IMR-90 (cell line): ENCODE data around the gene CCNL2. TPM values are rescaled to one million over a fixed set of nuclear protein-coding genes. Genes with fewer than 3 reads are reported as not detected.

Experiments
- ATAC-seq: fragments of 200-7000 bp; cut with Tn5 transposase; 2 replicates; pipeline ENCODE4 v1.9.1; 2020; ENCODE audit warnings: low read depth, mild to moderate bottlenecking, moderate library complexity
- BruUV-seq: library from RNA; stranded (reverse); fragments of 400-500 nt; replicated peaks from 2 replicates; lab custom pipeline; 2021; lab: Mats Ljungman, UMichigan
- CTCF ChIA-PET: fragments of 300-600 bp; formaldehyde crosslinking; extraction: SDS; loops from one replicate; lab custom pipeline; 2021; ENCODE audit warnings: antibody characterized with exemption; lab: Yijun Ruan, JAX
- POLR2A ChIA-PET: fragments of 300-600 bp; sonication (Branson Sonifier 250); formaldehyde crosslinking; loops from one replicate; lab custom pipeline; 2022; ENCODE audit warnings: antibody characterized with exemption; ENCODE audit not compliant: unreplicated experiment; lab: Charles Lee
- DNase-seq: peaks from one replicate; pipeline ENCODE4 v3.0.0; 2013
- H2AFZ ChIP-seq: replicated peaks from 2 replicates; pipeline ENCODE3; 2013; ENCODE audit warnings: low read length, mild to moderate bottlenecking; ENCODE audit not compliant: poor library complexity
- H2AK5ac ChIP-seq: 2 replicates; pipeline ENCODE4 v1.6.1; 2013; ENCODE audit warnings: low read depth, low read length, inconsistent platforms
- H2AK9ac ChIP-seq: replicated peaks from 2 replicates; pipeline ENCODE3; 2013; ENCODE audit warnings: mild to moderate bottlenecking, low read depth, low read length, moderate library complexity; ENCODE audit not compliant: poor library complexity
- H2BK120ac ChIP-seq: 2 replicates; pipeline ENCODE4 v1.6.1; 2013; ENCODE audit warnings: low read depth, low read length, inconsistent platforms
- H2BK15ac ChIP-seq: 3 replicates; pipeline ENCODE4 v1.6.1; 2013; ENCODE audit warnings: low read depth, low read length, inconsistent platforms
- H2BK20ac ChIP-seq: 2 replicates; pipeline ENCODE4 v1.6.1; 2013; ENCODE audit warnings: low read depth, mild to moderate bottlenecking, inconsistent platforms, low read length, moderate library complexity
- H2BK5ac ChIP-seq: 2 replicates; pipeline ENCODE4 v1.6.1; 2013; ENCODE audit warnings: mild to moderate bottlenecking, low read depth, low read length, inconsistent platforms; ENCODE audit not compliant: poor library complexity, severe bottlenecking
- H3K14ac ChIP-seq: replicated peaks from 2 replicates; pipeline ENCODE4 v1.6.1; 2013; ENCODE audit warnings: low read depth, low read length, inconsistent platforms
- H3K18ac ChIP-seq: 2 replicates; pipeline ENCODE4 v1.6.1; 2013; ENCODE audit warnings: low read depth, low read length, control low read depth
- H3K23ac ChIP-seq: 2 replicates; pipeline ENCODE4 v1.6.1; 2013; ENCODE audit warnings: low read depth, low read length, inconsistent platforms
- H3K27ac ChIP-seq: 2 replicates; pipeline ENCODE4 v1.5.1; 2013; ENCODE audit warnings: mild to moderate bottlenecking, control low read depth, low read length; ENCODE audit not compliant: insufficient read depth
- H3K27me3 ChIP-seq: 2 replicates; pipeline ENCODE4 v1.6.1; 2013; ENCODE audit warnings: low read length; ENCODE audit not compliant: control insufficient read depth, insufficient read depth
- H3K36me3 ChIP-seq: 2 replicates; pipeline ENCODE4 v1.6.1; 2013; ENCODE audit warnings: low read length, mixed read lengths; ENCODE audit not compliant: control insufficient read depth, insufficient read depth
- H3K4ac ChIP-seq: 2 replicates; pipeline ENCODE4 v1.6.1; 2013; ENCODE audit warnings: low read depth, low read length, inconsistent platforms
- H3K4me1 ChIP-seq: 2 replicates; pipeline ENCODE4 v1.6.1; 2013; ENCODE audit warnings: low read length, mixed read lengths; ENCODE audit not compliant: control insufficient read depth, insufficient read depth
- H3K4me2 ChIP-seq: 2 replicates; pipeline ENCODE4 v1.6.1; 2013; ENCODE audit warnings: low read depth, mild to moderate bottlenecking, control low read depth, low read length, moderate library complexity
- H3K4me3 ChIP-seq: 2 replicates; pipeline ENCODE4 v1.5.1; 2013; ENCODE audit warnings: low read depth, mild to moderate bottlenecking, control low read depth, low read length, moderate library complexity; ENCODE audit not compliant: insufficient read depth
- H3K56ac ChIP-seq: 2 replicates; pipeline ENCODE4 v1.6.1; 2013; ENCODE audit warnings: low read length, inconsistent platforms; ENCODE audit not compliant: insufficient read depth; ENCODE audit errors: extremely low read depth
- H3K79me1 ChIP-seq, 2 experiments: 2 replicates each; pipeline ENCODE4 v1.6.1; 2013; ENCODE audit warnings: low read length in 2 of 2, inconsistent platforms in 1 of 2, low read depth in 1 of 2
- H3K9ac ChIP-seq: 2 replicates; pipeline ENCODE4 v1.6.1; 2013; ENCODE audit warnings: low read depth, low read length, control low read depth
- H3K9me1 ChIP-seq: 2 replicates; pipeline ENCODE4 v1.6.1; 2013; ENCODE audit warnings: low read length, inconsistent platforms; ENCODE audit not compliant: insufficient read depth
- H3K9me3 ChIP-seq: 2 replicates; pipeline ENCODE4 v1.6.1; 2013; ENCODE audit warnings: low read length; ENCODE audit not compliant: control insufficient read depth, insufficient read depth
- H4K20me1 ChIP-seq: 2 replicates; pipeline ENCODE4 v1.6.1; 2013; ENCODE audit warnings: low read length, inconsistent platforms; ENCODE audit not compliant: insufficient read depth
- H4K5ac ChIP-seq: 2 replicates; pipeline ENCODE4 v1.6.1; 2013; ENCODE audit warnings: mild to moderate bottlenecking, low read depth, low read length, control low read depth
- H4K8ac ChIP-seq, 2 experiments: 2 replicates each; pipeline ENCODE4 v1.6.1; 2013; ENCODE audit warnings: low read depth in 2 of 2, low read length in 2 of 2, control low read depth in 1 of 2, inconsistent platforms in 1 of 2
- H4K91ac ChIP-seq: 2 replicates; pipeline ENCODE4 v1.6.1; 2013; ENCODE audit warnings: low read depth, low read length, inconsistent platforms; ENCODE audit not compliant: insufficient read depth
- BHLHE40 ChIP-seq: fragments of 150-350 bp; IDR thresholded peaks from 2 replicates; pipeline ENCODE4 v1.6.1; 2016; ENCODE audit warnings: mild to moderate bottlenecking, low read depth, low read length
- CEBPB ChIP-seq: IDR thresholded peaks from 2 replicates; pipeline ENCODE4 v1.6.1; 2012; ENCODE audit warnings: low read depth, low read length, improper control_type of control experiment
- CHD1 ChIP-seq: IDR thresholded peaks from 2 replicates; pipeline ENCODE4 v1.6.1; 2012; ENCODE audit warnings: low read depth, low read length, improper control_type of control experiment
- FOS ChIP-seq: fragments of 150-350 bp; IDR thresholded peaks from 2 replicates; pipeline ENCODE4 v1.6.1; 2016; ENCODE audit warnings: low read depth, low read length
- MAFK ChIP-seq: IDR thresholded peaks from 2 replicates; pipeline ENCODE4 v1.6.1; 2012; ENCODE audit warnings: low read depth, low read length, improper control_type of control experiment
- MAZ ChIP-seq: IDR thresholded peaks from 2 replicates; pipeline ENCODE4 v1.6.1; 2012; ENCODE audit warnings: low read depth, mild to moderate bottlenecking, low read length, improper control_type of control experiment, moderate library complexity, borderline replicate concordance
- MXI1 ChIP-seq: IDR thresholded peaks from 2 replicates; pipeline ENCODE4 v1.6.1; 2012; ENCODE audit warnings: low read depth, mild to moderate bottlenecking, low read length, moderate library complexity, borderline replicate concordance
- NFE2L2 ChIP-seq: fragments of 150-350 bp; IDR thresholded peaks from 2 replicates; pipeline ENCODE4 v1.6.1; 2016; ENCODE audit warnings: low read depth, mild to moderate bottlenecking, low read length
- POLR2A ChIP-seq: IDR thresholded peaks from 2 replicates; pipeline ENCODE4 v1.6.1; 2012; ENCODE audit warnings: mild to moderate bottlenecking, low read depth, low read length
- RAD21 ChIP-seq: IDR thresholded peaks from 2 replicates; pipeline ENCODE4 v1.6.1; 2012; ENCODE audit warnings: low read length, improper control_type of control experiment
- RCOR1 ChIP-seq: IDR thresholded peaks from 2 replicates; pipeline ENCODE4 v1.6.1; 2012; ENCODE audit warnings: mild to moderate bottlenecking, low read length, improper control_type of control experiment; ENCODE audit not compliant: insufficient replicate concordance
- RFX5 ChIP-seq: IDR thresholded peaks from 2 replicates; pipeline ENCODE4 v1.8.0; 2012; ENCODE audit warnings: low read depth, mild to moderate bottlenecking, low read length, moderate library complexity
- SMC3 ChIP-seq: fragments of 150-350 bp; IDR thresholded peaks from 2 replicates; pipeline ENCODE4 v1.6.1; 2016; ENCODE audit warnings: low read depth, mild to moderate bottlenecking, antibody characterized with exemption, low read length, moderate library complexity
- USF2 ChIP-seq: fragments of 150-350 bp; IDR thresholded peaks from 2 replicates; pipeline ENCODE4 v1.6.1; 2017; ENCODE audit warnings: mild to moderate bottlenecking, antibody characterized with exemption, low read length, low read depth
- WGBS, 2 experiments: methylation state at CpG; one replicate each; pipeline versions ENCODE4 v1.1.5 to v1.1.7; 2013; ENCODE audit warnings: missing lambda C conversion rate in 2 of 2; ENCODE audit not compliant: insufficient read length in 1 of 2; ENCODE audit errors: extremely low coverage in 2 of 2; 5-methylcytosine and 5-hydroxymethylcytosine counted together
- dilution Hi-C: fragments of 300-500 bp; cut with HindIII; formaldehyde crosslinking; loops from one replicate; pipeline ENCODE4 v1.14.3; 2018; ENCODE audit warnings: low sequenced_read_pairs; ENCODE audit not compliant: unreplicated experiment
- in situ Hi-C: fragments of 300-500 bp; cut with MboI; formaldehyde crosslinking; loops from 3 replicates; pipeline ENCODE4 v1.14.3; 2019; ENCODE audit warnings: low sequenced_read_pairs, inconsistent platforms, mixed read lengths
- intact Hi-C: fragments of 100-400 bp; cut with micrococcal nuclease; formaldehyde crosslinking; loops from 2 replicates; pipeline ENCODE4 v1.10.0; 2022
- polyA plus RNA-seq, 3 experiments: library from polyadenylated mRNA; depleted of rRNA; stranded (reverse); fragments of >200 nt; gene quantifications; 2 replicates each; pipeline ENCODE4 v1.2.3, GENCODE V29; 2012; ENCODE audit warnings: low replicate concordance in 1 of 3
- total RNA-seq: library from RNA; depleted of rRNA; stranded (reverse); fragments of >200 nt; gene quantifications from 2 replicates; pipeline ENCODE4 v1.2.3, GENCODE V29; 2012
- TF ChIP-seq, protein P1 (sequence below): conservative IDR thresholded peaks from 2 replicates; pipeline ENCODE4 v1.5.1; 2012; ENCODE audit warnings: mild to moderate bottlenecking, low read depth, low read length, improper control_type of control experiment
- TF ChIP-seq, protein P2 (sequence below): fragments of 150-350 bp; IDR thresholded peaks from 2 replicates; pipeline ENCODE4 v1.6.1; 2016; ENCODE audit warnings: low read depth, mild to moderate bottlenecking, low read length, moderate library complexity, borderline replicate concordance

The CCNL2 gene
- total and polyA plus RNA-seq, 2 of the 4 experiments (the other 2 are of a cell fraction) = 53.9 to 239 TPM

DNA sequence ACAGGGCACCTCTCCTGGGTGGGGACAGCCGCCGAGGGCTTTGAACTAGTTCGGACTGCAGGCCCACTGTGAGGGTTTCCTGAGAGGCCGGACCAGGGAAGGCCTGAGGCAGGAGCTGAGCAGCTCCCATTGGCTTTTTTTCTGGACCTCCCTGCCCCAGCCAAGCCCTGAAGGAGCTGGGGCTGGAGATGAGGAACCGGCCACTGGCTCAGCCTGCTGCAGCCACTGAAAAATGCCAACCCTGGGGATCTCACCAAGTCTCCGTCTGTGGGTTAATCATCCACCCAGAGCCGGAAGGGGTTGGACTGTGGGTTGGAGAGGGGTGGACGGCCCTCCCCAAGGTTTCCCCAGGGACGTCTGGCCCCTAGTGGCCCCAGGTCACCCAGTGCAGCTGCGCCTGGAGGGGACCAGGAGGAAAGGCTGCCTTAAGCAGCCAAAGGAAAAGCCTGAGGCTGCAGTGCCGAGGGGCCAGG lies 38.8 kb upstream of the CCNL2 start:
- H2AFZ ChIP-seq = no peak overlapping the region
- H3K14ac ChIP-seq = no peak overlapping the region
- H3K4me1 ChIP-seq = peaks cover 10% of the 10 kb centered on the region; the same call in 1 of the 2 replicates
- dilution Hi-C loops = no loop called here
- no peaks in the 10 kb centered on the region for H4K20me1 ChIP-seq
- TF ChIP-seq CEBPB (no peak), CHD1 (no peak), RFX5 (no peak), MAZ (no peak), POLR2A (no peak), MXI1 (no peak), USF2 (no peak), FOS (no peak), RCOR1 (no peak), BHLHE40 (no peak), NFE2L2 (no peak), SMC3 (no peak), MAFK (no peak), RAD21 (no peak)
- TF ChIP-seq, protein P1, sequence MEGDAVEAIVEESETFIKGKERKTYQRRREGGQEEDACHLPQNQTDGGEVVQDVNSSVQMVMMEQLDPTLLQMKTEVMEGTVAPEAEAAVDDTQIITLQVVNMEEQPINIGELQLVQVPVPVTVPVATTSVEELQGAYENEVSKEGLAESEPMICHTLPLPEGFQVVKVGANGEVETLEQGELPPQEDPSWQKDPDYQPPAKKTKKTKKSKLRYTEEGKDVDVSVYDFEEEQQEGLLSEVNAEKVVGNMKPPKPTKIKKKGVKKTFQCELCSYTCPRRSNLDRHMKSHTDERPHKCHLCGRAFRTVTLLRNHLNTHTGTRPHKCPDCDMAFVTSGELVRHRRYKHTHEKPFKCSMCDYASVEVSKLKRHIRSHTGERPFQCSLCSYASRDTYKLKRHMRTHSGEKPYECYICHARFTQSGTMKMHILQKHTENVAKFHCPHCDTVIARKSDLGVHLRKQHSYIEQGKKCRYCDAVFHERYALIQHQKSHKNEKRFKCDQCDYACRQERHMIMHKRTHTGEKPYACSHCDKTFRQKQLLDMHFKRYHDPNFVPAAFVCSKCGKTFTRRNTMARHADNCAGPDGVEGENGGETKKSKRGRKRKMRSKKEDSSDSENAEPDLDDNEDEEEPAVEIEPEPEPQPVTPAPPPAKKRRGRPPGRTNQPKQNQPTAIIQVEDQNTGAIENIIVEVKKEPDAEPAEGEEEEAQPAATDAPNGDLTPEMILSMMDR = no peak
- TF ChIP-seq, protein P2, sequence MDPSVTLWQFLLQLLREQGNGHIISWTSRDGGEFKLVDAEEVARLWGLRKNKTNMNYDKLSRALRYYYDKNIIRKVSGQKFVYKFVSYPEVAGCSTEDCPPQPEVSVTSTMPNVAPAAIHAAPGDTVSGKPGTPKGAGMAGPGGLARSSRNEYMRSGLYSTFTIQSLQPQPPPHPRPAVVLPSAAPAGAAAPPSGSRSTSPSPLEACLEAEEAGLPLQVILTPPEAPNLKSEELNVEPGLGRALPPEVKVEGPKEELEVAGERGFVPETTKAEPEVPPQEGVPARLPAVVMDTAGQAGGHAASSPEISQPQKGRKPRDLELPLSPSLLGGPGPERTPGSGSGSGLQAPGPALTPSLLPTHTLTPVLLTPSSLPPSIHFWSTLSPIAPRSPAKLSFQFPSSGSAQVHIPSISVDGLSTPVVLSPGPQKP = no peak
- ChIA-PET POLR2A (no interaction called here), CTCF (no interaction called here)
- no peak overlapping the region for H2BK5ac ChIP-seq
- in situ Hi-C loops = no loop called here
- no peak overlapping the region for H3K4me3 ChIP-seq
- no peak overlapping the region for H4K8ac ChIP-seq
- H3K27me3 ChIP-seq = no peaks in the 10 kb centered on the region; the same call in 1 of the 2 replicates
- H3K56ac ChIP-seq = no peak overlapping the region
- no peaks in the 10 kb centered on the region for H3K36me3 ChIP-seq
- no peak overlapping the region for H2BK120ac ChIP-seq
- 0 out of 2 replicates have a peak, but pooled peaks cover 7% of the 10 kb centered on the region for H3K9me1 ChIP-seq
- H2BK15ac ChIP-seq = no peak overlapping the region
- no TSS peak for BruUV-seq
- H3K18ac ChIP-seq = no peak overlapping the region
- no peak overlapping the region for H4K91ac ChIP-seq
- 60% methylated on average over 2 of the region's 11 CpGs; no CpG with 5 or more reads in 1 of the 2 experiments for WGBS, 2 experiments
- no peak overlapping the region for H3K4me2 ChIP-seq
- intact Hi-C loops = no loop called here
- H2AK9ac ChIP-seq = no peak overlapping the region
- ATAC-seq (no peak), DNase-seq (no peak)
- no peak overlapping the region for H3K27ac ChIP-seq
- no peak overlapping the region for H2AK5ac ChIP-seq
- H3K4ac ChIP-seq = no peak overlapping the region
- no peak overlapping the region for H2BK20ac ChIP-seq
- H3K9me3 ChIP-seq = no peaks in the 10 kb centered on the region
- no peak overlapping the region for H3K23ac ChIP-seq
- H3K79me1 ChIP-seq = 0 out of 4 replicates have a peak, but pooled peaks cover 0 to 3% of the 10 kb centered on the region in 2 experiments
- H4K5ac ChIP-seq = no peak overlapping the region
- H3K9ac ChIP-seq = no peak overlapping the region
